Coronary artery (tissue), 2 donors: ENCODE results near the gene HPGDS.
"Not testable (repeated sequence)": the region's sequence is repeated elsewhere in the genome, so short reads cannot be mapped to it uniquely, and the experiment has no call there.

Source experiments
- DNase-seq: peaks from one replicate; pipeline ENCODE4 v3.0.0-alpha.2; 2017; ENCODE audit warnings: low spot score
- H3K27ac ChIP-seq, 2 donors: fragments of 200-600 bp; sonication (generic); one replicate each; pipeline ENCODE4 v1.5.1; 2016 to 2019
- H3K4me3 ChIP-seq: fragments of 200-600 bp; sonication (generic); 2 replicates; pipeline ENCODE4 v1.5.1; 2016; ENCODE audit warnings: mild to moderate bottlenecking, moderate library complexity
- TF ChIP-seq, protein P1 (sequence below): fragments of 200-600 bp; sonication (generic); IDR thresholded peaks from one replicate; pipeline ENCODE4 v1.5.1; 2019; ENCODE audit warnings: antibody characterized with exemption

Gene HPGDS

GRCh38 chr4:94332983-94333590, 9.5 kb downstream of the HPGDS start:
- TF ChIP-seq, protein P1, sequence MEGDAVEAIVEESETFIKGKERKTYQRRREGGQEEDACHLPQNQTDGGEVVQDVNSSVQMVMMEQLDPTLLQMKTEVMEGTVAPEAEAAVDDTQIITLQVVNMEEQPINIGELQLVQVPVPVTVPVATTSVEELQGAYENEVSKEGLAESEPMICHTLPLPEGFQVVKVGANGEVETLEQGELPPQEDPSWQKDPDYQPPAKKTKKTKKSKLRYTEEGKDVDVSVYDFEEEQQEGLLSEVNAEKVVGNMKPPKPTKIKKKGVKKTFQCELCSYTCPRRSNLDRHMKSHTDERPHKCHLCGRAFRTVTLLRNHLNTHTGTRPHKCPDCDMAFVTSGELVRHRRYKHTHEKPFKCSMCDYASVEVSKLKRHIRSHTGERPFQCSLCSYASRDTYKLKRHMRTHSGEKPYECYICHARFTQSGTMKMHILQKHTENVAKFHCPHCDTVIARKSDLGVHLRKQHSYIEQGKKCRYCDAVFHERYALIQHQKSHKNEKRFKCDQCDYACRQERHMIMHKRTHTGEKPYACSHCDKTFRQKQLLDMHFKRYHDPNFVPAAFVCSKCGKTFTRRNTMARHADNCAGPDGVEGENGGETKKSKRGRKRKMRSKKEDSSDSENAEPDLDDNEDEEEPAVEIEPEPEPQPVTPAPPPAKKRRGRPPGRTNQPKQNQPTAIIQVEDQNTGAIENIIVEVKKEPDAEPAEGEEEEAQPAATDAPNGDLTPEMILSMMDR = no peak
- H3K4me3 ChIP-seq = no peak overlapping the region
- H3K27ac ChIP-seq = no peak overlapping the region
- no peak for DNase-seq

DNA sequence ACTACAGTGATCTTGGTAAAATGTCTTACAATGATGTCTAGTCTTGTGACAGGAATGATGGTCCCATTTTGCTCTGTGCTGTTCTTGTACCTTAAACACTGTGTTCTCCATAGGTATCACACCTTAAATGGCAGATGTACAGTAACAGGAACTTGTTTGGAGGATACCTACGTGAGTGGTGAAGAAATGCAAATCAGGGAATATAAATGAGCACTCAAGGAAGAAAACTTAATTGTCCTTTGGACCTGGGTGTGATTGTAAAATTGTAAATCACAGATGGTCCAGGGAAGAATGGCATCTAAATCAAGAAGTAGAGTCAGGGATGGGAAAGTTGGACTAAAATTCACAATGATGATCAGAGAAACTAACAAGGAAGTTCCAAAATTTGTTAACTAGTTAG, 12.7 kb downstream of the HPGDS start:
- TF ChIP-seq, protein P1 = no peak

GRCh38 chr4:94325835-94326234, 16.8 kb downstream of the HPGDS start:
- no peak for DNase-seq
- TF ChIP-seq, protein P1 = no peak
- no peak overlapping the region for H3K27ac ChIP-seq
- H3K4me3 ChIP-seq = no peak overlapping the region

More for the DNA sequence above, 12.7 kb downstream of the HPGDS start:
- DNase-seq = no peak
- H3K27ac ChIP-seq = no peak overlapping the region
- H3K4me3 ChIP-seq = no peak overlapping the region

GRCh38 chr4:94319927-94320326, 22.7 kb downstream of the HPGDS start:
- not testable (repeated sequence) for DNase-seq, H3K4me3 ChIP-seq, H3K27ac ChIP-seq

DNA sequence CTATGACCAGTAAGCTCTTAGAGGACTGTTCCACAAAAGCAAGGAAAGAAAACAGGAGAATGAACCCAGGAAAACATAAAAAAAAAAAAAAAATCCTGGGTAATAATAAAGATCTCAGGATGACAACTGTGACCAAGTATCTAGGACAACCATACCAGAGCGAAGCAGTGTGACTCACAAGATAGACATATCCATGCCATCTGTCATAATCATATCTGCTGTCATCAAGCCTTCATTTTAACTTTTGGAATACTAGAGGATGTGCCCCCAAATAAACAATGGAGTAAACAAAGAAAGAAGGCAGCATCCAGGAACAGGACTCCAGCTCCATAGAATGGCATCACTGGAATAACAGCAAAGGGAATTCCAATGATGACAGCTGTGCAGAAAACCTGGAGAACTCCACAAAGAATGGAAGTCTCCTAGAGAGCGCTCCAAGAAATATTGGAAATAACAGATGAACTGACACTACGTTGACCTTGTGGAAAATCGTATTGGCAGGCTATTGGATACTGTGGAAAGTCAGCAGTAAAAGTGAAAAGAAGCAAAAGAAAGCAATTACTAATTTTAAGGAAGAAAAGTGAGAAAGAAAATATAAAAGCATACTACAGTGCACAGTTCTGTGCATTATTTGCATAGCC, 35.3 kb downstream of the HPGDS start:
- DNase-seq = no peak
- TF ChIP-seq, protein P1 = no peak
- H3K27ac ChIP-seq = no peak overlapping the region

DNA sequence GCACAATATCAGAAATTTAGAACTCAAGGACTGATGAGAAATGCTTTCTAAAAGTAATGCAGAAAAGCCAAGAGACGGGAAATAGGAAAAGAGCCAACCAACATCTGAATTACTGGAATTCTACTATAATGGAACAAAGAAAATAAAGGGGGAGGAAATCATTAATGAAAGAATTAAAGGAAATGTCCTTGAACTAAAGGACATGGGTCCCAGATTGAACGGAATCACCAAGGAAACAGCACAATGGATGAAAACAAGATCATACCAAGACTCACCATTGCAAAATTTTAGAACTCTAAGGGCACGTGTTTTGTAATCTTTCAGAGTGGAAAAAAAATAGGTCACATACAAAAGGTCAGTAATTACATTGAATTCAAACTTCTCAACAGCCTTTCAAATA, 35.9 kb downstream of the HPGDS start:
- no peak for DNase-seq
- Histone ChIP-seq H3K4me3 (no peak overlapping the region), H3K27ac (no peak overlapping the region)
- TF ChIP-seq, protein P1 = no peak

More for the DNA sequence above, 35.3 kb downstream of the HPGDS start:
- H3K4me3 ChIP-seq = no peak overlapping the region

GRCh38 chr4:94305466-94306225, 37.0 kb downstream of the HPGDS start:
- Histone ChIP-seq H3K4me3 (no peak overlapping the region), H3K27ac (no peak overlapping the region)
- DNase-seq = no peak
- TF ChIP-seq, protein P1 = no peak
